ENCODE results near the gene OR5T3. TPM values are rescaled to one million over a fixed set of nuclear protein-coding genes. Genes with fewer than 3 reads are reported as not detected.
"Not testable (repeated sequence)": the region's sequence is repeated elsewhere in the genome, so short reads cannot be mapped to it uniquely, and the experiment has no call there.

The OR5T3 gene
- not detected for total RNA-seq

DNA sequence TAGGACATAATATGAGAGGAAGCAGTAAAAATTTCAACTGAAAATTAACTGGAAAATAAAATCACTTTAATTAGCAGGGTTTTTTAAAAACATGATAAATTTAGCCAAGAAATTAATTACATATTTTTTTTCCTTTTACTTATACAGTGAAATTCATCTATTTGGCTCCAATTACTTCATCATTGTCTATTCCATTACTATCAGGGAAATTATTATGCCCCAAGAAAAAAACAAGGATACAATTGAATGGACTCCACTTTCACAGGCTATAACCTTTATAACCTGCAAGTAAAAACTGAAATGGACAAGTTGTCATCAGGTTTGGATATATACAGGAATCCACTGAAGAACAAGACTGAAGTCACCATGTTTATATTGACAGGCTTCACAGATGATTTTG is at the start of gene OR5T3:
OR5T3 (plus strand) TSS at position 301 of the 400 bp plus-strand sequence; CDS start at position 301, 0 bp downstream.
- DNase-seq = no peak

DNA sequence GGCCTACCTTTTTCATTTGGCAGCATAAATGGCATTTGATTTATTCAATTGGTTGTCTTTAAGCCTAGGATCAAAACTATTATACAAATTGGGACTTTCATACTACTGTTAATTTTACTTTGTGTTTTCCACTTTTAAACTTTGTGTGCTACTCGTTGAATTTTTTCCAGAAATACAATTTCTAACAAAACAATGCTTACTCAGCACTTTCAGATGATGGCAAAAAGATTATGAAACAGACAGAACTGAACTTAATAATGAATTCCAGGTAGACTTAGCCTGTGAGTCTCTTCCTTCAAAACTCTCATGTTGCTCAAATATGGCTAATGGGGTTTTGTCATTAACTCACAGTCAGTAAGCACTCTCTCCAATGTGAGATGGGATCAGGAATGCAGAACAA is 44.3 kb upstream of the OR5T3 start:
- no peak for DNase-seq

GRCh38 chr11:56214537-56214936 is 37.5 kb upstream of the OR5T3 start:
- DNase-seq = no peak

- not testable (repeated sequence) for DNase-seq
Observed at GRCh38 chr11:56219735-56220134, 32.3 kb upstream of the OR5T3 start.

DNA sequence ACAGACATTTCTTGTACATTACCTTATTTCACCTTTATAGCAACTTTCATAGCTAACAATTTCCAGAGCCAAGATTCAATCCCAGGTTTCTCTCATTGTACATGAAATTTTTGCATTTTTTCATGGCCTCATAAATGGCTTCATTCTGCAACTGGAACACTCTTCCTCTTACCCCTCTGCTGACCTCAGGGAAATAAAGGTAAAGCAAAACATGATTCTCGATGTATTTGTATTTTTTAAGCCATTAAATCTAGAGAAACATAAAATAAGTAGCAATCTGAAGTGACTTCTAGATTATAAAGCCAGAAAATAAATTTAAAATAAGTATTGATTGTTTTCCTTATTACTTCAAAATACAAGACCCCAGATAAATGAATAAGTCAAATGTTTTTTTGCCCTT is 17.9 kb upstream of the OR5T3 start, which contains the start of gene OR5T2:
OR5T2 (minus strand) TSS at position 101 of the 400 bp plus-strand sequence. CDS start 1,193 bp downstream, outside the sequence.
- no peak for DNase-seq

DNA sequence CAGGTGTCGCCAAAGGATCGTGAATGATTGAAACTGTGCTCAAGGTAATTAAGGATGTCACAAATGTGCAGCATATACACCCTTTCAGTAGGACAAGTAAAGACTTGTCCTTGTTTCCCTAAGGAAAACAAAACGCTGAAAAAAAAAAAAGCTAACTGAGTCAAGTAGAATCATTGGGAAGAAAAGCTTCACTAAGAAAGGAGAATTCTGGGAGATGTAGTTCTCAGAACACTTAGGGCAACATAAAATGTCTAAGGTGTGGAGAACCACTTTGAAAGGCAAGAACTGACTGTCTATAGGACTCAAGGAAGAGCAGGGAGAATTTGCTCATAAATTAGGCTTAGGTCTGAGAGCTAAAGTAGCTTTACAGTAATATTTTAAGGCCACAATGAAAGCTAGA is 19.0 kb downstream of the OR5T3 start:
- DNase-seq = no peak

GRCh38 chr11:56273854-56274253 is 21.8 kb downstream of the OR5T3 start, which contains the start of gene OR5T1:
Gene OR5T1, plus strand, starts transcription at chr11:56274154. Its CDS starts 1,485 bp downstream, at chr11:56275639.
- no peak for DNase-seq

- no peak for DNase-seq
Observed at GRCh38 chr11:56292154-56292553, 40.1 kb downstream of the OR5T3 start, which contains the start of gene OR8H1. Gene OR8H1, minus strand, starts transcription at chr11:56292254. Its CDS starts 1,192 bp downstream, at chr11:56291062.

- DNase-seq = no peak
Observed at GRCh38 chr11:56296898-56297297, 44.8 kb downstream of the OR5T3 start.

Data from effector CD4-positive, alpha-beta T cell (primary cell).